Mesothelial cell of epicardium (in vitro differentiated cells): ENCODE results near the gene ALX3. TPM values are rescaled to one million over a fixed set of nuclear protein-coding genes. Genes with fewer than 3 reads are reported as not detected.
A peak's percentile ranks its signal among the peaks of the same experiment; 100 is the strongest.

Experiments used
- DNase-seq, 2 experiments: peaks; one replicate each; pipeline ENCODE4 v3.0.0; 2021; ENCODE audit warnings: low spot score in 2 of 2; ENCODE audit not compliant: unreplicated experiment in 2 of 2
- H3K27ac Mint-ChIP-seq: 2 replicates; pipeline ENCODE4 v1.8.0; 2021; ENCODE audit warnings: mixed read lengths
- H3K27me3 Mint-ChIP-seq: 2 replicates; pipeline ENCODE4 v1.8.0; 2021; ENCODE audit warnings: low read depth, mixed read lengths
- H3K36me3 Mint-ChIP-seq: 2 replicates; pipeline ENCODE4 v1.8.0; 2021; ENCODE audit warnings: mixed read lengths
- H3K4me1 Mint-ChIP-seq: 2 replicates; pipeline ENCODE4 v1.8.0; 2021; ENCODE audit warnings: mixed read lengths
- H3K4me3 Mint-ChIP-seq: 2 replicates; pipeline ENCODE4 v1.8.0; 2021; ENCODE audit warnings: mild to moderate bottlenecking, moderate library complexity, mixed read lengths
- H3K9me3 Mint-ChIP-seq: 2 replicates; pipeline ENCODE4 v1.8.0; 2021; ENCODE audit warnings: mixed read lengths
- total RNA-seq: library from RNA; stranded (reverse); gene quantifications from 3 replicates; pipeline ENCODE4 v1.2.1, GENCODE V29; 2021
- TF ChIP-seq, protein P1 (sequence below): fragments of 200-600 bp; sonication (generic); IDR thresholded peaks from one replicate; pipeline ENCODE4 v1.5.0; 2021; ENCODE audit warnings: antibody characterized with exemption; ENCODE audit not compliant: unreplicated experiment

ALX3 gene
- total RNA-seq, 1 donor from 2014 or later = 127 TPM

- Mint-ChIP-seq H3K36me3 (no peaks in the 10 kb centered on the region), H3K27ac (peak overlapping the region; percentile 21), H3K27me3 (peaks cover 4% of the 10 kb centered on the region), H3K9me3 (no peaks in the 10 kb centered on the region), H3K4me3 (no peak overlapping the region), H3K4me1 (peaks cover 72% of the 10 kb centered on the region)
- TF ChIP-seq, protein P1, sequence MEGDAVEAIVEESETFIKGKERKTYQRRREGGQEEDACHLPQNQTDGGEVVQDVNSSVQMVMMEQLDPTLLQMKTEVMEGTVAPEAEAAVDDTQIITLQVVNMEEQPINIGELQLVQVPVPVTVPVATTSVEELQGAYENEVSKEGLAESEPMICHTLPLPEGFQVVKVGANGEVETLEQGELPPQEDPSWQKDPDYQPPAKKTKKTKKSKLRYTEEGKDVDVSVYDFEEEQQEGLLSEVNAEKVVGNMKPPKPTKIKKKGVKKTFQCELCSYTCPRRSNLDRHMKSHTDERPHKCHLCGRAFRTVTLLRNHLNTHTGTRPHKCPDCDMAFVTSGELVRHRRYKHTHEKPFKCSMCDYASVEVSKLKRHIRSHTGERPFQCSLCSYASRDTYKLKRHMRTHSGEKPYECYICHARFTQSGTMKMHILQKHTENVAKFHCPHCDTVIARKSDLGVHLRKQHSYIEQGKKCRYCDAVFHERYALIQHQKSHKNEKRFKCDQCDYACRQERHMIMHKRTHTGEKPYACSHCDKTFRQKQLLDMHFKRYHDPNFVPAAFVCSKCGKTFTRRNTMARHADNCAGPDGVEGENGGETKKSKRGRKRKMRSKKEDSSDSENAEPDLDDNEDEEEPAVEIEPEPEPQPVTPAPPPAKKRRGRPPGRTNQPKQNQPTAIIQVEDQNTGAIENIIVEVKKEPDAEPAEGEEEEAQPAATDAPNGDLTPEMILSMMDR = no peak
- no peak for DNase-seq
Observed at GRCh38 chr1:110088739-110089316, 18.4 kb upstream of the ALX3 start.

GRCh38 chr1:110087812-110088738 is 17.6 kb upstream of the ALX3 start:
- peak in 1 of 2 experiments; percentile 53 for DNase-seq
- H3K4me3 Mint-ChIP-seq = no peak overlapping the region
- peaks cover 9% of the 10 kb centered on the region for H3K27me3 Mint-ChIP-seq
- no peaks in the 10 kb centered on the region for H3K9me3 Mint-ChIP-seq
- TF ChIP-seq, protein P1 = peak; percentile 80
- H3K27ac Mint-ChIP-seq = peak overlapping the region; percentile 87
- peaks cover 4% of the 10 kb centered on the region for H3K36me3 Mint-ChIP-seq
- peaks cover 76% of the 10 kb centered on the region for H3K4me1 Mint-ChIP-seq

GRCh38 chr1:110086961-110087360 is 16.5 kb upstream of the ALX3 start:
- H3K27me3 Mint-ChIP-seq = peaks cover 12% of the 10 kb centered on the region
- peak overlapping the region; percentile 55 for H3K27ac Mint-ChIP-seq
- TF ChIP-seq, protein P1 = no peak
- H3K36me3 Mint-ChIP-seq = peaks cover 8% of the 10 kb centered on the region
- no peak overlapping the region for H3K4me3 Mint-ChIP-seq
- H3K9me3 Mint-ChIP-seq = no peaks in the 10 kb centered on the region
- no peak for DNase-seq
- peaks cover 69% of the 10 kb centered on the region for H3K4me1 Mint-ChIP-seq

DNA sequence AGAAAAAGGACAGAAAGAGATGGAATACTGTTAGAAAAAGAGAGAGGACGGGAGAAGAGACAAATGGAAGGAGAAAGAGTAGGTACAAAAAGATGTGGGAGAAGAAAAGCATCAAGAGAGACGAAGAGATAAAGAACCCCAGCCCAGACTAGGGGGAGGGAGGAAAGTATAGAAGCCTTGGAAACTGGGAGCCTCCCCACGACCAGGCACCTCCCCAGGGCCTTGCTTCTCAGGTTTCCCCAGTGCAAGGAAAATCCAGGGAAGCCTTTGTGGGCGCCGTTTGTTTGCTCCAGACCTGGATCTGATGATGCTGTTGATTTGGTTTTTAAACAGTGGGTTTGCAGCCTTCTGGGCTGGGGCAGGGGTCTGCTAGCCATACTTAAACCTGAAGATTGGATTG is 15.2 kb upstream of the ALX3 start:
- H3K27ac Mint-ChIP-seq = peak overlapping the region; percentile 83
- peaks cover 10% of the 10 kb centered on the region for H3K36me3 Mint-ChIP-seq
- no peak for DNase-seq
- no peaks in the 10 kb centered on the region for H3K9me3 Mint-ChIP-seq
- peak overlapping the region; percentile 4 for H3K4me3 Mint-ChIP-seq
- peaks cover 74% of the 10 kb centered on the region for H3K4me1 Mint-ChIP-seq
- H3K27me3 Mint-ChIP-seq = peaks cover 12% of the 10 kb centered on the region
- TF ChIP-seq, protein P1 = no peak

- peaks cover 13% of the 10 kb centered on the region for H3K36me3 Mint-ChIP-seq
Observed at GRCh38 chr1:110084227-110085078, 14.0 kb upstream of the ALX3 start.

More at GRCh38 chr1:110084227-110085078, 14.0 kb upstream of the ALX3 start:
- Mint-ChIP-seq H3K4me1 (peaks cover 70% of the 10 kb centered on the region), H3K9me3 (no peaks in the 10 kb centered on the region), H3K27me3 (peaks cover 12% of the 10 kb centered on the region), H3K4me3 (peak overlapping the region; percentile 59), H3K27ac (peak overlapping the region; percentile 83)
- TF ChIP-seq, protein P1 = no peak
- DNase-seq = peak in 1 of 2 experiments; percentile 62
